Measurements from ENCODE around the gene PERM1.

- TF ChIP-seq, protein P1, sequence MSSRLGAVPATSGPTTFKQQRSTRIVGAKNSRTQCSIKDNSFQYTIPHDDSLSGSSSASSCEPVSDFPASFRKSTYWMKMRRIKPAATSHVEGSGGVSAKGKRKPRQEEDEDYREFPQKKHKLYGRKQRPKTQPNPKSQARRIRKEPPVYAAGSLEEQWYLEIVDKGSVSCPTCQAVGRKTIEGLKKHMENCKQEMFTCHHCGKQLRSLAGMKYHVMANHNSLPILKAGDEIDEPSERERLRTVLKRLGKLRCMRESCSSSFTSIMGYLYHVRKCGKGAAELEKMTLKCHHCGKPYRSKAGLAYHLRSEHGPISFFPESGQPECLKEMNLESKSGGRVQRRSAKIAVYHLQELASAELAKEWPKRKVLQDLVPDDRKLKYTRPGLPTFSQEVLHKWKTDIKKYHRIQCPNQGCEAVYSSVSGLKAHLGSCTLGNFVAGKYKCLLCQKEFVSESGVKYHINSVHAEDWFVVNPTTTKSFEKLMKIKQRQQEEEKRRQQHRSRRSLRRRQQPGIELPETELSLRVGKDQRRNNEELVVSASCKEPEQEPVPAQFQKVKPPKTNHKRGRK (CRISPR knock-in tag; IDR thresholded peaks at IDR 0.05; ENCODE audit: borderline replicate concordance) = no peak
- TF ChIP-seq, protein P2, sequence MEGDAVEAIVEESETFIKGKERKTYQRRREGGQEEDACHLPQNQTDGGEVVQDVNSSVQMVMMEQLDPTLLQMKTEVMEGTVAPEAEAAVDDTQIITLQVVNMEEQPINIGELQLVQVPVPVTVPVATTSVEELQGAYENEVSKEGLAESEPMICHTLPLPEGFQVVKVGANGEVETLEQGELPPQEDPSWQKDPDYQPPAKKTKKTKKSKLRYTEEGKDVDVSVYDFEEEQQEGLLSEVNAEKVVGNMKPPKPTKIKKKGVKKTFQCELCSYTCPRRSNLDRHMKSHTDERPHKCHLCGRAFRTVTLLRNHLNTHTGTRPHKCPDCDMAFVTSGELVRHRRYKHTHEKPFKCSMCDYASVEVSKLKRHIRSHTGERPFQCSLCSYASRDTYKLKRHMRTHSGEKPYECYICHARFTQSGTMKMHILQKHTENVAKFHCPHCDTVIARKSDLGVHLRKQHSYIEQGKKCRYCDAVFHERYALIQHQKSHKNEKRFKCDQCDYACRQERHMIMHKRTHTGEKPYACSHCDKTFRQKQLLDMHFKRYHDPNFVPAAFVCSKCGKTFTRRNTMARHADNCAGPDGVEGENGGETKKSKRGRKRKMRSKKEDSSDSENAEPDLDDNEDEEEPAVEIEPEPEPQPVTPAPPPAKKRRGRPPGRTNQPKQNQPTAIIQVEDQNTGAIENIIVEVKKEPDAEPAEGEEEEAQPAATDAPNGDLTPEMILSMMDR (IDR thresholded peaks at IDR 0.05) = no peak
- TF ChIP-seq NR2C2 (CRISPR knock-in tag; IDR thresholded peaks at IDR 0.05) = no peak
- no peak for TF ChIP-seq TEAD1 (CRISPR knock-in tag; IDR thresholded peaks at IDR 0.05)
- no peak for TF ChIP-seq ELF4 (CRISPR knock-in tag; IDR thresholded peaks at IDR 0.05; ENCODE audit: low read depth)
Observed at GRCh38 chr1:996851-997712, 15.2 kb upstream of the PERM1 start.

Data from WTC11 (cell line).